ENCODE measurements around the gene TMEM242.

Gene TMEM242

DNA sequence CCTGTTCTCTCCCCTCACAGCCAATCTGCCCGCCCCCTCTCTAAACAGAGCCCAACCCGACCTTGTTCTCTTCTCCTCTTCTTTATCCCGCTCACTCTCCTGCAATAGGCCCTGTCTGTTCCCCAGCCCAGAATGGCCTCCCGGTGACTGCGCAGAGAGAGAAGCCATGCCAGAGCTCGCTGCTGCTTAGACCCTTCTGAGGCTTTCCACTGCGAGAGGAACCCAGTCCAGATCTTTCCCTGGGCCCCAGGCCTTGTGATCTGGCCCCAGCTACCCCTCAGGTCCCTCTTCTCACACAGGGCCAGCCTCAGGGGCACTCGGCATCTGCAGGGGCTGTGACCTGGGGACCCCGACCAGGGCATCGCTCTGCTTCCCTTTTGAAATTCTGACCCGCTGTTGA, 58.1 kb downstream of the TMEM242 start:
- H3K4me1 ChIP-seq (ENCODE audit: control insufficient read depth, insufficient read depth, low read length, poor library complexity, severe bottlenecking) = no peaks in the 10 kb centered on the region
- WGBS, 2 experiments (ENCODE audit: insufficient coverage in 2 of 2) = 87 to 88% methylated on average over 10 to 11 of the region's 11 CpGs
- H3K27ac ChIP-seq (ENCODE audit: low read depth, low read length, severe bottlenecking) = no peak overlapping the region
- H3K4me3 ChIP-seq (ENCODE audit: extremely low read depth, insufficient read depth, low read length, poor library complexity, severe bottlenecking) = no peak overlapping the region
- H3K9me3 ChIP-seq (ENCODE audit: control insufficient read depth, low read length) = no peaks in the 10 kb centered on the region
- H3K36me3 ChIP-seq (ENCODE audit: control insufficient read depth, insufficient read depth, low read length) = no peaks in the 10 kb centered on the region

- H3K36me3 ChIP-seq (ENCODE audit: control insufficient read depth, insufficient read depth, low read length) = no peaks in the 10 kb centered on the region
- H3K27ac ChIP-seq (ENCODE audit: low read depth, low read length, severe bottlenecking) = no peak overlapping the region
- no peaks in the 10 kb centered on the region for H3K4me1 ChIP-seq (ENCODE audit: control insufficient read depth, insufficient read depth, low read length, poor library complexity, severe bottlenecking)
- 94 to 95% methylated on average over 12 of the region's 13 CpGs for WGBS, 2 experiments (ENCODE audit: insufficient coverage in 2 of 2)
- no peak overlapping the region for H3K4me3 ChIP-seq (ENCODE audit: extremely low read depth, insufficient read depth, low read length, poor library complexity, severe bottlenecking)
- H3K9me3 ChIP-seq (ENCODE audit: control insufficient read depth, low read length) = no peaks in the 10 kb centered on the region
These were observed 58.6 kb downstream of the TMEM242 start for GRCh38 chr6:157264701-157265100.

GRCh38 chr6:157263881-157264397, 59.4 kb downstream of the TMEM242 start:
- no peaks in the 10 kb centered on the region for H3K36me3 ChIP-seq (ENCODE audit: control insufficient read depth, insufficient read depth, low read length)
- no peak overlapping the region for H3K27ac ChIP-seq (ENCODE audit: low read depth, low read length, severe bottlenecking)
- 54 to 69% methylated on average over 2 to 3 of the region's 3 CpGs for WGBS, 2 experiments (ENCODE audit: insufficient coverage in 2 of 2)
- H3K4me3 ChIP-seq (ENCODE audit: extremely low read depth, insufficient read depth, low read length, poor library complexity, severe bottlenecking) = no peak overlapping the region
- no peaks in the 10 kb centered on the region for H3K9me3 ChIP-seq (ENCODE audit: control insufficient read depth, low read length)
- H3K4me1 ChIP-seq (ENCODE audit: control insufficient read depth, insufficient read depth, low read length, poor library complexity, severe bottlenecking) = no peaks in the 10 kb centered on the region

- 93% methylated on average over 5 of the region's 5 CpGs; no CpG with 5 or more reads in 1 of the 2 experiments for WGBS, 2 experiments (ENCODE audit: insufficient coverage in 2 of 2)
- Histone ChIP-seq H3K9me3 (ENCODE audit: control insufficient read depth, low read length) (no peaks in the 10 kb centered on the region), H3K36me3 (ENCODE audit: control insufficient read depth, insufficient read depth, low read length) (no peaks in the 10 kb centered on the region)
These were observed 60.2 kb downstream of the TMEM242 start for GRCh38 chr6:157263146-157263545.

DNA sequence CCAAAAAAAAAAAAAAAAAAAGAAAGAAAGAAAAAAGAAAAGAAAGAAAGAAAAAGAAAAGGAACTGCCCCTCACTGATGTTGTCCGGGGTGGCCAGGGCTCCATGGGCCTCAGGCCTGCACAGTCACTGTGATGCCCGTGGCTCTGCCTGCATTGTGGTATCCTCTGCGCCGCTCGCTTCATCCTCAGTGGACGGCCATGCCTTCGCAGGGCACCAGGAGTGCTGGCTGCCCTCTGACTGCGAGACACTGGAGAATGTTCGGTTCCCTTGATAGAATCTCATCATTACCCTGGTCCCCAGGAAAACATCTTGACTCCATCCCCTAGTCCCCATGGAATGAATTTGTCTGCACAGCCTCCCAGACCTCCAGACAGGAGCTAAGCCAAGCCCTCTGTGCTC, 61.7 kb downstream of the TMEM242 start:
- no peak overlapping the region for H3K27ac ChIP-seq (ENCODE audit: low read depth, low read length, severe bottlenecking)
- no peak overlapping the region for H3K4me3 ChIP-seq (ENCODE audit: extremely low read depth, insufficient read depth, low read length, poor library complexity, severe bottlenecking)
- H3K9me3 ChIP-seq (ENCODE audit: control insufficient read depth, low read length) = no peaks in the 10 kb centered on the region
- no peaks in the 10 kb centered on the region for H3K4me1 ChIP-seq (ENCODE audit: control insufficient read depth, insufficient read depth, low read length, poor library complexity, severe bottlenecking)
- no peaks in the 10 kb centered on the region for H3K36me3 ChIP-seq (ENCODE audit: control insufficient read depth, insufficient read depth, low read length)
- WGBS, 2 experiments (ENCODE audit: insufficient coverage in 2 of 2) = 96 to 98% methylated on average over 8 to 9 of the region's 9 CpGs

More at GRCh38 chr6:157263146-157263545, 60.2 kb downstream of the TMEM242 start:
- no peak overlapping the region for H3K27ac ChIP-seq (ENCODE audit: low read depth, low read length, severe bottlenecking)
- H3K4me3 ChIP-seq (ENCODE audit: extremely low read depth, insufficient read depth, low read length, poor library complexity, severe bottlenecking) = no peak overlapping the region
- no peaks in the 10 kb centered on the region for H3K4me1 ChIP-seq (ENCODE audit: control insufficient read depth, insufficient read depth, low read length, poor library complexity, severe bottlenecking)

DNA sequence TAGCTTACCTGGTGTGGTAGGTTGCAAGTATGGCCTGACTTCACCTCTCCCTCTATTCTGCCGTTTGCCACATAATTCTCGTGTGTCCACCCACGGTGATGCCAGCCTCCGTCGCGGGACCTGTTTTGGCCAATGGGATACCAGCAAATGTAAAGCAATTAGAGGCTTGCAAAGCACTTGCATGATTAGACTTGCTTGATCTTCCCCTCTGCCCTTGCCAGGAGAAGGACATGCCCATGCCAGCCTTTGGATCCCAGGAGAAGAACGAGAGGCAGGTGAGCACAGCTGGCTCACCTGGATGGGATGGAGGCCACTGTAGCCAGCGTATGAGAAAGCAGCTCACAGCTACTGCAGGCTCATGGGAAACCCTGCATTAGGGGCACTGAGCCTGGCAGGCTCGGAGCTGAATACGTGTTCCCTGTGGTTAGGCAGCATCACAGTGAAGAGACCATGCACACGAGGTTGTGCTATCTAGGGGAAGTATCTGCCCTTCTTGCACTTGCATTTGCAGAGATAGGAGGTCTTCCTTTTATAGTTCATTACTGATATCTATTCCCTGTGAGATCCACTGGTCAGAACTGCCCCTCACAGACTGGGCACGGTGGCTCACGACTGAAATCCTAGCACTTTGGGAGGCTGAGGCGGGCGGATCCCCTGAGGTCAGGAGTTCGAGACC, 62.4 kb downstream of the TMEM242 start:
- no peaks in the 10 kb centered on the region for H3K36me3 ChIP-seq (ENCODE audit: control insufficient read depth, insufficient read depth, low read length)
- no peaks in the 10 kb centered on the region for H3K9me3 ChIP-seq (ENCODE audit: control insufficient read depth, low read length)
- no peak overlapping the region for H3K4me3 ChIP-seq (ENCODE audit: extremely low read depth, insufficient read depth, low read length, poor library complexity, severe bottlenecking)
- H3K27ac ChIP-seq (ENCODE audit: low read depth, low read length, severe bottlenecking) = no peak overlapping the region
- 88% methylated on average over 13 to 14 of the region's 16 CpGs for WGBS, 2 experiments (ENCODE audit: insufficient coverage in 2 of 2)
- H3K4me1 ChIP-seq (ENCODE audit: control insufficient read depth, insufficient read depth, low read length, poor library complexity, severe bottlenecking) = no peaks in the 10 kb centered on the region

DNA sequence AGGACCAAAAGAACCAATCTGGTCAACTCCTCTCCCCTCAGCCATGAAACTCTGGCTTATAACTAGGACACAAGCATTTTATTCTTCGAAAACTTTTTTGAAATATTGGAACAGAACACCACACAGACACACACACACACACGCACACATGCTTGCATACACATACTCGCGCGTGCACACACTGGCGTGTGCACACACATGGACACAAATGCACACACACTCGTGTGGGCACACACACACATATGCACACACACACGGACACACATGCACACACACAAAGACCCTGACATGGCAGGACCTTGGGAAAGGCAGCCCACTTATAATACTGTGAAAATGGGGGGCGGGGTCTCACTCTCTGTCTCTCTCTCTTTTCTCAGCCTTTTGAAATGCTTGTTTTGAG, 63.9 kb downstream of the TMEM242 start:
- Histone ChIP-seq H3K4me3 (ENCODE audit: extremely low read depth, insufficient read depth, low read length, poor library complexity, severe bottlenecking) (no peak overlapping the region), H3K36me3 (ENCODE audit: control insufficient read depth, insufficient read depth, low read length) (no peaks in the 10 kb centered on the region), H3K9me3 (ENCODE audit: control insufficient read depth, low read length) (no peaks in the 10 kb centered on the region), H3K4me1 (ENCODE audit: control insufficient read depth, insufficient read depth, low read length, poor library complexity, severe bottlenecking) (no peaks in the 10 kb centered on the region), H3K27ac (ENCODE audit: low read depth, low read length, severe bottlenecking) (no peak overlapping the region)
- WGBS, 2 experiments (ENCODE audit: insufficient coverage in 2 of 2) = 91 to 93% methylated on average over 7 to 9 of the region's 9 CpGs

GRCh38 chr6:157258878-157259277, 64.4 kb downstream of the TMEM242 start:
- no peaks in the 10 kb centered on the region for H3K36me3 ChIP-seq (ENCODE audit: control insufficient read depth, insufficient read depth, low read length)
- no peak overlapping the region for H3K4me3 ChIP-seq (ENCODE audit: extremely low read depth, insufficient read depth, low read length, poor library complexity, severe bottlenecking)
- no peak overlapping the region for H3K27ac ChIP-seq (ENCODE audit: low read depth, low read length, severe bottlenecking)
- no peaks in the 10 kb centered on the region for H3K9me3 ChIP-seq (ENCODE audit: control insufficient read depth, low read length)
- 93 to 95% methylated on average over 7 to 9 of the region's 11 CpGs for WGBS, 2 experiments (ENCODE audit: insufficient coverage in 2 of 2)
- no peaks in the 10 kb centered on the region for H3K4me1 ChIP-seq (ENCODE audit: control insufficient read depth, insufficient read depth, low read length, poor library complexity, severe bottlenecking)

GRCh38 chr6:157255079-157255478, 68.2 kb downstream of the TMEM242 start:
- no peaks in the 10 kb centered on the region for H3K36me3 ChIP-seq (ENCODE audit: control insufficient read depth, insufficient read depth, low read length)
- H3K9me3 ChIP-seq (ENCODE audit: control insufficient read depth, low read length) = no peaks in the 10 kb centered on the region
- WGBS, 2 experiments (ENCODE audit: insufficient coverage in 2 of 2) = 96 to 100% methylated on average over 1 to 2 of the region's 3 CpGs
- H3K4me3 ChIP-seq (ENCODE audit: extremely low read depth, insufficient read depth, low read length, poor library complexity, severe bottlenecking) = no peak overlapping the region
- no peak overlapping the region for H3K27ac ChIP-seq (ENCODE audit: low read depth, low read length, severe bottlenecking)
- no peaks in the 10 kb centered on the region for H3K4me1 ChIP-seq (ENCODE audit: control insufficient read depth, insufficient read depth, low read length, poor library complexity, severe bottlenecking)

DNA sequence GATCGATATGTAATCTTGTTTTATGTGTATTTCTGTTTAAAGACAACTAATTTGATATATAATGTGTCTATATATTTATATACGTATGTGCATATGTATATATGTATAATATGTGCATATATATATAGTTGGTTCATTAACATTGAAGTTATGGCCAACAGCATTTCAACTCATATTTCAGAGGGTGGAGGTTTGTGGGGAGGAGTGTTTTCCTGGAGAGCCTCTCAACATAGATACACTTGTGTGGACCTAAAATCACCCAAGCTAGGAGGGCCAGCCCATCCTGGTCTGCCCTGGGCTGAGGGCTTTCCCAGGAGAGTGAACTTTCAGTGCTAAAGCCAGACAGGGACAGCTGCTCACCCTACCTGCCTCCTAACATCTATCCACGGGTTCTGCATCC, 68.8 kb downstream of the TMEM242 start:
- H3K4me1 ChIP-seq (ENCODE audit: control insufficient read depth, insufficient read depth, low read length, poor library complexity, severe bottlenecking) = no peaks in the 10 kb centered on the region
- 75 to 82% methylated on average over 1 of the region's 3 CpGs for WGBS, 2 experiments (ENCODE audit: insufficient coverage in 2 of 2)
- H3K9me3 ChIP-seq (ENCODE audit: control insufficient read depth, low read length) = no peaks in the 10 kb centered on the region
- no peak overlapping the region for H3K4me3 ChIP-seq (ENCODE audit: extremely low read depth, insufficient read depth, low read length, poor library complexity, severe bottlenecking)
- no peaks in the 10 kb centered on the region for H3K36me3 ChIP-seq (ENCODE audit: control insufficient read depth, insufficient read depth, low read length)
- no peak overlapping the region for H3K27ac ChIP-seq (ENCODE audit: low read depth, low read length, severe bottlenecking)

GRCh38 chr6:157253699-157254098, 69.6 kb downstream of the TMEM242 start:
- Histone ChIP-seq H3K36me3 (ENCODE audit: control insufficient read depth, insufficient read depth, low read length) (no peaks in the 10 kb centered on the region), H3K4me3 (ENCODE audit: extremely low read depth, insufficient read depth, low read length, poor library complexity, severe bottlenecking) (no peak overlapping the region), H3K9me3 (ENCODE audit: control insufficient read depth, low read length) (peaks cover 1% of the 10 kb centered on the region), H3K4me1 (ENCODE audit: control insufficient read depth, insufficient read depth, low read length, poor library complexity, severe bottlenecking) (no peaks in the 10 kb centered on the region), H3K27ac (ENCODE audit: low read depth, low read length, severe bottlenecking) (no peak overlapping the region)
- no CpG with 5 or more reads among the region's 7 CpGs for WGBS, 2 experiments (ENCODE audit: insufficient coverage in 2 of 2)
